Astrocyte (in vitro differentiated cells and primary cell): ENCODE data around the gene RALGAPB. TPM values are rescaled to one million over a fixed set of nuclear protein-coding genes. Genes with fewer than 3 reads are reported as not detected.

ENCODE experiments used
- DNase-seq: peaks from one replicate; pipeline ENCODE4 v3.0.0-alpha.2; 2010; ENCODE audit warnings: low read depth
- FAIRE-seq: peaks from 2 replicates; lab custom pipeline; 2011; peaks lifted over from hg19 to GRCh38; lab: Jason Lieb, UNC
- H2AFZ ChIP-seq: 2 replicates; pipeline ENCODE4 v1.6.0; 2012; ENCODE audit warnings: low read depth, low read length, inconsistent platforms
- H3K27ac ChIP-seq: 2 replicates; pipeline ENCODE4 v1.5.1; 2011; ENCODE audit warnings: low read depth, low read length, inconsistent platforms
- H3K27me3 ChIP-seq: 2 replicates; pipeline ENCODE4 v1.6.0; 2011; ENCODE audit warnings: low read length, inconsistent platforms; ENCODE audit not compliant: insufficient read depth
- H3K36me3 ChIP-seq: 2 replicates; pipeline ENCODE4 v1.5.1; 2011; ENCODE audit warnings: low read length, inconsistent platforms; ENCODE audit not compliant: insufficient read depth
- H3K4me1 ChIP-seq: 2 replicates; pipeline ENCODE4 v1.5.1; 2011; ENCODE audit warnings: low read length, inconsistent platforms; ENCODE audit not compliant: insufficient read depth
- H3K4me2 ChIP-seq: 2 replicates; pipeline ENCODE4 v1.6.0; 2012; ENCODE audit warnings: low read length, inconsistent platforms
- H3K4me3 ChIP-seq: 2 replicates; pipeline ENCODE4 v1.5.1; 2011; ENCODE audit warnings: low read depth, mild to moderate bottlenecking, low read length, inconsistent platforms; ENCODE audit not compliant: insufficient read depth
- H3K79me2 ChIP-seq: 2 replicates; pipeline ENCODE4 v1.6.0; 2012; ENCODE audit warnings: mild to moderate bottlenecking, low read length, inconsistent platforms; ENCODE audit not compliant: insufficient read depth
- H3K9ac ChIP-seq: 2 replicates; pipeline ENCODE4 v1.6.0; 2012; ENCODE audit warnings: mild to moderate bottlenecking, low read length, inconsistent platforms
- H3K9me3 ChIP-seq: 2 replicates; pipeline ENCODE4 v1.5.1; 2012; ENCODE audit warnings: low read depth, mild to moderate bottlenecking, low read length, inconsistent platforms; ENCODE audit not compliant: insufficient read depth
- H4K20me1 ChIP-seq: 2 replicates; pipeline ENCODE4 v1.6.0; 2012; ENCODE audit warnings: low read length, inconsistent platforms; ENCODE audit not compliant: insufficient read depth
- H3K27ac Mint-ChIP-seq: one replicate; pipeline ENCODE4 v1.8.0; 2021; ENCODE audit warnings: mild to moderate bottlenecking, mixed read lengths; ENCODE audit not compliant: unreplicated experiment
- H3K27me3 Mint-ChIP-seq: one replicate; pipeline ENCODE4 v1.8.0; 2021; ENCODE audit warnings: low read depth, mixed read lengths; ENCODE audit not compliant: unreplicated experiment
- H3K36me3 Mint-ChIP-seq: one replicate; pipeline ENCODE4 v1.8.0; 2021; ENCODE audit warnings: low read depth, mixed read lengths; ENCODE audit not compliant: unreplicated experiment
- H3K4me1 Mint-ChIP-seq: one replicate; pipeline ENCODE4 v1.8.0; 2021; ENCODE audit warnings: low read depth, mixed read lengths; ENCODE audit not compliant: unreplicated experiment
- H3K4me3 Mint-ChIP-seq: one replicate; pipeline ENCODE4 v1.8.0; 2021; ENCODE audit warnings: mild to moderate bottlenecking, moderate library complexity, mixed read lengths; ENCODE audit not compliant: unreplicated experiment
- H3K9me3 Mint-ChIP-seq: one replicate; pipeline ENCODE4 v1.8.0; 2021; ENCODE audit warnings: mild to moderate bottlenecking, mixed read lengths; ENCODE audit not compliant: unreplicated experiment
- CTCF ChIP-seq: IDR thresholded peaks from 2 replicates; pipeline ENCODE4 v1.5.1; 2011; ENCODE audit warnings: low read depth, mild to moderate bottlenecking, inconsistent platforms, low read length, moderate library complexity; ENCODE audit not compliant: insufficient read depth
- EZH2 ChIP-seq: IDR thresholded peaks from 2 replicates; pipeline ENCODE4 v1.6.1; 2012; ENCODE audit warnings: mild to moderate bottlenecking, low read length, inconsistent platforms; ENCODE audit not compliant: insufficient read depth
- total RNA-seq: library from RNA; stranded (reverse); gene quantifications from 2 replicates; pipeline ENCODE4 v1.2.1, GENCODE V29; 2021

RALGAPB gene
- total RNA-seq, 1 donor from 2014 or later: 40.2 TPM

- peaks cover 7% of the 10 kb centered on the region for H3K4me1 Mint-ChIP-seq
- no peak overlapping the region for H3K27ac ChIP-seq
- no peaks in the 10 kb centered on the region for H3K9me3 Mint-ChIP-seq
- H3K27me3 ChIP-seq: peaks cover 22% of the 10 kb centered on the region
- H3K4me3 ChIP-seq: no peak overlapping the region
- H3K36me3 Mint-ChIP-seq: no peaks in the 10 kb centered on the region
- H4K20me1 ChIP-seq: no peaks in the 10 kb centered on the region
- H3K27ac Mint-ChIP-seq: no peak overlapping the region
- H3K4me3 Mint-ChIP-seq: no peak overlapping the region
- H3K4me2 ChIP-seq: peak overlapping the region; percentile 83
- FAIRE-seq (no peak), DNase-seq (no peak)
- H3K36me3 ChIP-seq: no peaks in the 10 kb centered on the region
- TF ChIP-seq CTCF (no peak), EZH2 (no peak)
- H3K9ac ChIP-seq: no peak overlapping the region
- H3K4me1 ChIP-seq: peaks cover 11% of the 10 kb centered on the region
- no peaks in the 10 kb centered on the region for H3K79me2 ChIP-seq
- H2AFZ ChIP-seq: peak overlapping the region; percentile 75
- H3K9me3 ChIP-seq: no peaks in the 10 kb centered on the region
- peaks cover 13% of the 10 kb centered on the region for H3K27me3 Mint-ChIP-seq
These were observed 129.5 kb downstream of the RALGAPB start for GRCh38 chr20:38602185-38602581.

GRCh38 chr20:38603286-38603685 lies 130.6 kb downstream of the RALGAPB start:
- peaks cover 7% of the 10 kb centered on the region for H3K4me1 Mint-ChIP-seq
- peaks cover 10% of the 10 kb centered on the region for H3K27me3 Mint-ChIP-seq
- Histone ChIP-seq H2AFZ (no peak overlapping the region), H4K20me1 (no peaks in the 10 kb centered on the region), H3K9me3 (no peaks in the 10 kb centered on the region), H3K9ac (no peak overlapping the region), H3K27me3 (peaks cover 22% of the 10 kb centered on the region), H3K79me2 (no peaks in the 10 kb centered on the region), H3K4me3 (no peak overlapping the region), H3K4me1 (peaks cover 11% of the 10 kb centered on the region), H3K36me3 (no peaks in the 10 kb centered on the region), H3K27ac (no peak overlapping the region), H3K4me2 (no peak overlapping the region)
- TF ChIP-seq EZH2 (no peak), CTCF (no peak)
- no peak overlapping the region for H3K4me3 Mint-ChIP-seq
- DNase-seq (no peak), FAIRE-seq (no peak)
- H3K36me3 Mint-ChIP-seq: no peaks in the 10 kb centered on the region
- no peak overlapping the region for H3K27ac Mint-ChIP-seq
- no peaks in the 10 kb centered on the region for H3K9me3 Mint-ChIP-seq

GRCh38 chr20:38604873-38605303 lies 132.2 kb downstream of the RALGAPB start:
- H2AFZ ChIP-seq: no peak overlapping the region
- Mint-ChIP-seq H3K27ac (no peak overlapping the region), H3K4me1 (peaks cover 7% of the 10 kb centered on the region), H3K4me3 (peak overlapping the region; percentile 30), H3K27me3 (peaks cover 10% of the 10 kb centered on the region), H3K9me3 (peaks cover 4% of the 10 kb centered on the region), H3K36me3 (no peaks in the 10 kb centered on the region)
- TF ChIP-seq CTCF (no peak), EZH2 (no peak)
- peak; percentile 35 for DNase-seq
- peaks cover 22% of the 10 kb centered on the region for H3K27me3 ChIP-seq
- H3K9ac ChIP-seq: no peak overlapping the region
- H3K4me2 ChIP-seq: peak overlapping the region; percentile 2
- no peaks in the 10 kb centered on the region for H3K79me2 ChIP-seq
- H3K4me3 ChIP-seq: no peak overlapping the region
- H3K27ac ChIP-seq: no peak overlapping the region
- H3K9me3 ChIP-seq: no peaks in the 10 kb centered on the region
- H3K36me3 ChIP-seq: no peaks in the 10 kb centered on the region
- FAIRE-seq: no peak
- peaks cover 11% of the 10 kb centered on the region for H3K4me1 ChIP-seq
- H4K20me1 ChIP-seq: no peaks in the 10 kb centered on the region
